ENCODE results near the gene CARNS1.

The CARNS1 gene

DNA sequence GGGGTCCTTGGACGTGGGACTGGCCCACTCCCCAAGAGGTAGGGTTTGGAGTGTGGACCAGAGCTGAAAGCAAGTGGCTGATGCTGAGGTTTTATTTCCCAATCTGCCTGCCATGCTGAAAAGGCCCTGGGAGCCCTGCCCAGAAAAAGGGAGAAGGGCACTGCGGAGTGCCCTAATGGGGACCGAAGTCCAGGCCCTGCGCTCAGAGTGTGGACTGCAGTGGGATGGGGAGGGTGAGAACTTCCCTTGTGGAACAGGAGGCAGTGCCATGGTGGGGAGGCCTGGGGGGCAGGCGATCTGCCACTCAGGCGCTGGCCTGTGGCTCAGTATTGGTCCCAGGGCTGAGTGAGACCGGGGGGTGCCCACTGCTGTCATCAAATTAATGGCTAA lies 32.7 kb downstream of the CARNS1 start:
- TF ChIP-seq, protein P1, sequence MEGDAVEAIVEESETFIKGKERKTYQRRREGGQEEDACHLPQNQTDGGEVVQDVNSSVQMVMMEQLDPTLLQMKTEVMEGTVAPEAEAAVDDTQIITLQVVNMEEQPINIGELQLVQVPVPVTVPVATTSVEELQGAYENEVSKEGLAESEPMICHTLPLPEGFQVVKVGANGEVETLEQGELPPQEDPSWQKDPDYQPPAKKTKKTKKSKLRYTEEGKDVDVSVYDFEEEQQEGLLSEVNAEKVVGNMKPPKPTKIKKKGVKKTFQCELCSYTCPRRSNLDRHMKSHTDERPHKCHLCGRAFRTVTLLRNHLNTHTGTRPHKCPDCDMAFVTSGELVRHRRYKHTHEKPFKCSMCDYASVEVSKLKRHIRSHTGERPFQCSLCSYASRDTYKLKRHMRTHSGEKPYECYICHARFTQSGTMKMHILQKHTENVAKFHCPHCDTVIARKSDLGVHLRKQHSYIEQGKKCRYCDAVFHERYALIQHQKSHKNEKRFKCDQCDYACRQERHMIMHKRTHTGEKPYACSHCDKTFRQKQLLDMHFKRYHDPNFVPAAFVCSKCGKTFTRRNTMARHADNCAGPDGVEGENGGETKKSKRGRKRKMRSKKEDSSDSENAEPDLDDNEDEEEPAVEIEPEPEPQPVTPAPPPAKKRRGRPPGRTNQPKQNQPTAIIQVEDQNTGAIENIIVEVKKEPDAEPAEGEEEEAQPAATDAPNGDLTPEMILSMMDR (IDR thresholded peaks at IDR 0.05): no peak

DNA sequence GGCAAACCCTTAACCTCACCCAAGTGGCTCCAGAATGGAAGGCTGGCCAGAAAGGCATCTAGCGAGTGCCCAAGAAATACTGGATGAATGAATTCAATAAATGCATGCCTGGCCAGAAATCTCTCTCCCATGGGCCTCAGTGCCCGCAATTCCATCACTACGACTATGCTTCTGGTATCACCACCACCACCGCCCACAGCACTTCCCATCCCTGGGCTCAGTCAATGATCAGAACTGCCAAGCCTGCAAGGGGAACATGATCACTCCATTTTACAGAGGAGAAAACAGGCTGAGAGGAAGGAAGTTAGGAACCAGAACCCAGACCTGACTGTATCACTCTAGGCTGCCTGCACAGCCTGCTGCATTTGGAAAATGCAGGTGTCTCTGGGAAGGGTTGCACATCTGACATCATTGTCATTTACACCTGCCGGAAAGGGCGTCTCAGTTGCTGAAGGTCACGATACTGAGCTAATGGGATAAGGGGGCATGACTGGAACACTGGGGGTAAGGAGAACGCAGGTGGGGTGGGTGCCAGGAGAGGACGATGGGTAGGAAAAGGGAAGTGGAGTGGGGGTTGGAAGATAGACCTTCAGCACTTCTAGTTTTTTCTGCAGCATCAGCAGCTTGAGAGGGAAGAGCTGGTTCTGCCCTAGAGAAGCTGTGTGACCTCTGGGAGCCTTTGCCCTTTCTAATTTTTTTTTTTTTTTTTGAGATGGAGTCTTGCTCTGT lies 33.8 kb downstream of the CARNS1 start:
- TF ChIP-seq, protein P1 (IDR thresholded peaks at IDR 0.05): no peak

DNA sequence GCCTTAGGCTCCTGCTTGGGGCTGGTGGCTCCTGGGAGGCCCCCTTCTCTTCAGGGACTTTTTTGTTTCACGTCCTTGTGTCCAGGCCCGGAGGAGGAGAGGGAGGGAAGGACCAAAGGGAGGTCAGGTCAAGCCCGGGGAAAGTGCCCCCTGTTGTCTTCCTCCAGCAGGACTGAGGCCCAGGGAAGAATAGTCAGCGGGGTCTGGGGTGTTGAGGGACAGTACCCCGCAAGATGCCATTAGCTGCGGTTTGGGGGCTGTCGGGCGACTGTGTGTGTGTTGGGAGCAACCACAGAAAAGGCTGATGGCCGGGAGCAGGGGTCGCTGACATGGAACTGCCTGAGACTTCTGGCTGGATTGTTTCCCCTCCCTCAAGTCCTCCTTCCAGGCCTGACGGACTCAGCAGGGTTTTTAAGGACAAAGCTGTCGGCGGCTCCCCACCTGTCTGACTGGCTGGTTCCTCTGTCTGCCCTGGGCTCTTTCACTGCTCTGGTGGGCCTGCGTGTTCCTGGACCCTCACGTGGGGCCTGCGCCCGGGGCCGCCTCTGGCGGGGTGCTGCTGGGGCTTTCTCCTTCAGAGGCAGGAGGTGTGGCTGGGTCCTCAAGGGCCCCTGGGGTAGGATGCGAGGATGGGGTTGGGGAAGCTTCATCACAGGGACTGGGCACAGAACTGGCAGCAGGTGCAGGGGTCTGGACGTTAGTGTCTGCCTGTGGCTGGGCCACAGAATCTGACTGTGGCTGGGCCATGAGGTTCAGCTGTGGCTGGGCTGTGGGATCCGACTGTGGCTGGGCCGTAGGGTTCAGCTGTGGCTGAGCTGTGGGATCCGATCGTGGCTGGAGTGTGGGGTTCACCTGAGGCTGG lies 35.5 kb downstream of the CARNS1 start:
- TF ChIP-seq, protein P1 (IDR thresholded peaks at IDR 0.05): no peak

GRCh38 chr11:67451658-67451976 lies 36.1 kb downstream of the CARNS1 start:
- TF ChIP-seq, protein P1 (IDR thresholded peaks at IDR 0.05): no peak

GRCh38 chr11:67452141-67452952 lies 36.9 kb downstream of the CARNS1 start, which contains the start of gene GPR152:
Gene GPR152 (minus strand): TSS chr11:67452729. CDS start chr11:67452724, 5 bp downstream.
- TF ChIP-seq, protein P1 (IDR thresholded peaks at IDR 0.05): no peak

DNA sequence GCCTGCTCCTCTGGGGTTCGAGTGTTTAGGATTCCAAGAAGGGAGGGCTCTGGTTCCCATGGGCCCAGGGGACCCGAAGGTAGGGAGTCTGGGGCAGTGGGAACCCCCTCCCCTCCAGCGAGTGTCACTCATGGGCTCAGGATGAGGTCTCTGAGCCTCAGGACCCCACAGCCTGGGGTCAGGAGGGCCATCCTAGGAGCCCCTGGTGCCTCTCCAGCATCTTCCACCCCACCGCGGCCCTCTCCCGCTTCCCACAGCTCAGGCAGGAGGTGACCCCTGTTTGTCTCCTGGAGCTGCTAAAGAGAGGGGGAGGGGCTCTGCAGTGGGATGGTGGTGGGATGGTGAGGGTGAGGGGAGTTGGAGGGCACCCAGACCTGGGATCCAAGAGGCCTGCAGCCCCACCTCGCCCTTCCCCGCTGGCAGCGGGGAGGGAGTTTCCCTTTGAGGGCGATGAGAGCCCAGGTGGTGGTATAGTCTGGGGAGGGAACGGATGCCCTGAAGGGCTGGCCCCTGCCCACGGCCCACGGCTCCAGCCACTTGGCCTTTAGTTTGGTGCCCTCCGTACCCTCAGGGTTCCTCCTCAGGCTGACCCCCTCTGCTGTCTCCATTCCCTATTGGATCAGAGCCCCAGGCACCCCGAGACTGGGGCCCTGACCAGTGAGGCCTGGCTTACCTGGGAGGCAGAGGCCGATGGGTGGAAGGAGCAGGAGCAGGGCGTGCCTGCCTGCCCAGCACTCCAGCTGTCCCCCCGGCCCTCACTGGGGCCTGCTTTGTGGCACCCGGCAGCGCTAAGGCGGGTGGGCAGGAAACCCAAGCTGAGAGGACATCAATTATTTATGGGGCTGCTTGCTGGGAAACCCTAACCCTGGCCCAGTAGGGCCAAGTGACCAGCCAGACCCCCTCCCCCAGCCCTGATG lies 38.6 kb downstream of the CARNS1 start:
- TF ChIP-seq, protein P1 (IDR thresholded peaks at IDR 0.05): no peak
